HL-60/S4 (cell line): Measurements from ENCODE around the gene THAP9.

Experiments
- in situ Hi-C: fragments of 300-500 bp; cut with MboI; formaldehyde crosslinking; loops from 2 replicates; pipeline ENCODE4 v1.14.3; 2022; ENCODE audit warnings: low sequenced_read_pairs

Gene THAP9

GRCh38 chr4:82947498-82947897 is 47.0 kb downstream of the THAP9 start:
- in situ Hi-C loops, result no loop called here

GRCh38 chr4:82948647-82949204 is 48.2 kb downstream of the THAP9 start:
- in situ Hi-C loops, result no loop called here

- in situ Hi-C loops, result no loop called here
Observed at GRCh38 chr4:82951196-82951595, 50.7 kb downstream of the THAP9 start.

GRCh38 chr4:82954212-82954611 is 53.7 kb downstream of the THAP9 start:
- in situ Hi-C loops, result no loop called here

GRCh38 chr4:82957045-82957444 is 56.5 kb downstream of the THAP9 start:
- in situ Hi-C loops, result no loop called here

GRCh38 chr4:82965763-82966162 is 65.2 kb downstream of the THAP9 start:
- in situ Hi-C loops, result no loop called here

- in situ Hi-C loops, result no loop called here
Observed at GRCh38 chr4:82968972-82969371, 68.4 kb downstream of the THAP9 start.

- in situ Hi-C loops, result no loop called here
Observed at GRCh38 chr4:82969414-82969813, 68.9 kb downstream of the THAP9 start.
